GM18508 (cell line): Measurements from ENCODE around the gene CHRDL2.

Experiments used
- ATAC-seq: cut with Tn5 transposase; IDR thresholded peaks from one replicate; pipeline ENCODE4 v1.9.1; 2021; ENCODE audit warnings: moderate number of reproducible peaks; ENCODE audit not compliant: insufficient read depth, unreplicated experiment

Gene CHRDL2

DNA sequence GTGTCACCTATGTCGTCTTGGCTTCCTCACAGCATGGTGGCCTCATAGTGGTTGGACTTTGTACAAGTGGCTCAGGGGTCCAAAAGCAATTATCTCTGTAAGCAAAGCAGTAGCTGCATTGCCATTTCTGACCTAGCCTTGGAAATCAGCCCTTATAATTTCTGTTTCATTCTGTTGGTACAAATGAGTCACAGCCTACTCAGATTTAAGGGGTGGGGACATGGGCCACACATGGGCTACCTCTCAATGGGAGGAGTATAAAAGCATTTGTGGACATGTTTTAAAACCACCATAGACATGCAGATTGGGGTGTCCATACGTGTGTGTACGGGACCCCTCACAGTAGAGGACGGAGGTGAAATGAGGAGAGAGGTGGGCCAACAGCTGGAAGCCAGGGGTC lies 41.6 kb downstream of the CHRDL2 start:
- no peak for ATAC-seq

DNA sequence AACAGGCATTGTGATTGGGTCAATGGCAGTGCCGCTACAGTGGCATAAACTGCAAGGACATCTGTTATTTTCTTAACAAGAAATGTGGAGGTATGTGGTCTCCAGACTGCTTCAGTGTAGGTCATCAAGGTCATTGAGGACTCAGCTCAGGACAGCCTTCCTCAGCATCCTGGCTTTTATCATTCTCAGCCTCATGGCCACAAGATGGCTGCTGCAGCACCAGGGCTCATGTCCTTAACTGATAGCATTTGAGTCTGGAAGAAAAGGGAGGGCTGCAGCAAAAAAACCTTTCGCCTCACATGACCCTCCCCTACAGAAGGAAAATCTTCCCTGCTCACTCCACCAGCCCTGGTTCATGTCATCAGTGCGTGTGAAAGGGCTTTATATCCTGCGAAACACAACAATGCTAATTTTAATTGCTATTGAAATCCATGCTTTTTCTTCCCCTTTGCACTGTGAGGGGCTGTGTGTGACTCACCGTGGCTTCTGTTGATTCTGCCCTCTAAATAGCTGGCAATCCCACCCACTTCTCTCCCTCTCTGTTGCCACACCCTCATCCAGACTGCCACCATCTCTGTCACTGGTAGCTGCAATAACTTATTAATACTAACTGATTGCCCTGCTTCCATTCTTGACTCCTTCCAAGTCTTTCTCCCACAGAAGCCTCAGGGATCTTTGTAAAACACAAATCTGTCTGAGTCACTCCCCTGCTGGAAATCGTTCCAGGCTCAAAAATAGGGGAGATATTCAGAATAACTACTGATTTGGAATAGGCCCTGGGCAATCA lies 43.8 kb downstream of the CHRDL2 start:
- ATAC-seq, result no peak

DNA sequence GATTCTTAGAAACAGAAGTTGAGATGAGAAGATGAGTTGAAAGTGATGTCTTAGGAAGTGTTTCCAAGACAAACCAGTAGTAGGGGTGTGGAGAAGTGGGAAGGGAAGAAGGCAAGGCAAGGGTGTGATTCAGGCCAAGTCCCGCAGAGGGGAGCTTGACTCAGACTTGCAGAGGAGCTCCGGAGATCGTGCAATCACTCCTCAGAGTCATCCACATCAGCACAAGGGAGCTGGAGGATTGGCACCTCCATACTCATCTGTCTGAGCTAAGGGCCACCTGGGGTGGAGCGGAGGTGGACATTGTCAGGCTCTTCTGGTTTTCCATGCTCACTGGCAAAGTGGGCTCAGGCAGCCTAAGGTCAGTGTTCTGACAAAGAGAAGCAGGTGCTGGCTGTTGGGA lies 44.4 kb downstream of the CHRDL2 start:
- no peak for ATAC-seq

DNA sequence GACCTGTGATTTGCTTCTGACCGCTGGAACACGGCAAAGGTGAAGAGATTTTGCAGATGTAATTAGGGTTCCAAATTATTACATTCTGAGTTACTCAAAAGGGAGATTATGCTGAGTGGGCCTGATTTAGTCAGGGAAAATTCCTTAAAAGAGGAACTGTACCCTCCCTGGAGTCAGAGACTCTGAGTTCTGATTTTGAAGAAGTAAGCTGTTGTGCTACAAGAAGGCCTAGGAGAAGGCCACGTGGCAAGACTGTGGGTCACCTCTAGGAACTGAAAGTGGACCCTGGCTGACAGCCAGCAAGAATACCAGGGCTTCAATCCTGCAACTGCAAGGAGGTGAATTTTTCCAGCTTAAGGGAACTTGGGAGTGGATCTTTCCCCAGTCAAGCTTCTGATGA lies 45.3 kb downstream of the CHRDL2 start:
- no peak for ATAC-seq

DNA sequence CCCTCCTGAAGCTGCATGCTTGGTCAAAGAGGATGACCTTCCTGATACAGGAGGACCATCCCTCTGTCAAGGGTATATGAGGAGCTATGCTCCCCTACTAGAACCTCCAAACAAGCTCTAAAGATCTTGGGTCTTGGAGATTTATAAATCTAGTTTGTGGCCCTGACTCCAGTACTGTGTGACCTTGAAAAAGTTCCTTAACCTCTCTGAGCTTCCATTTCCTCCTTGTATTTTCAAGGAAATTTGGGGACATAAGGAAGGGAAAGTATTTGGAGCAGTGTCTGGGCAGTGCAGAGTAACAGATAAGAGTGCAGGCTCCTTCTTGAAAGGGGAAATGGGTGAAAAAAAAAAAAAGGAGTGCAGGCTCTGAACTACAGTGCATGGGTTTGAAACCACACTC lies 45.9 kb downstream of the CHRDL2 start:
- no peak for ATAC-seq

DNA sequence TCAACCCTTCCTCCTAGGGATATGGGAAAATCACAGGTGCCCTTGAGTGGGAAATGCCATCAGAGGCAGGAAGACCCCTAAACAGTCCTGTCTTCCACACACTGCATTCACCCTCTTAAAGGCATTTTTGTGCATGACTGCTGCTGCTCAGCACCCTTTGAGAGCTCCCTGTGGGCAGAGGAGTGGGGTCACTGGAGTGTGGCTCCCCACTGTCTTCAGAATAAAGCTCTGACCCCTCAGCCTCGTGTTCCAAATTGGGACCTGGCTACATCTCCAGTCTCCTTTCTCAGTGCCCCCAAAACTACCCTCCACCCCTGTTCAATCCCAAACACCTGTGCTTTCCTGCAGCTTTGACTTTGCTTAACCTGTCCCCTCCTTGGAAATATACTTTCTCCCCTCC lies 46.6 kb downstream of the CHRDL2 start:
- no peak for ATAC-seq

DNA sequence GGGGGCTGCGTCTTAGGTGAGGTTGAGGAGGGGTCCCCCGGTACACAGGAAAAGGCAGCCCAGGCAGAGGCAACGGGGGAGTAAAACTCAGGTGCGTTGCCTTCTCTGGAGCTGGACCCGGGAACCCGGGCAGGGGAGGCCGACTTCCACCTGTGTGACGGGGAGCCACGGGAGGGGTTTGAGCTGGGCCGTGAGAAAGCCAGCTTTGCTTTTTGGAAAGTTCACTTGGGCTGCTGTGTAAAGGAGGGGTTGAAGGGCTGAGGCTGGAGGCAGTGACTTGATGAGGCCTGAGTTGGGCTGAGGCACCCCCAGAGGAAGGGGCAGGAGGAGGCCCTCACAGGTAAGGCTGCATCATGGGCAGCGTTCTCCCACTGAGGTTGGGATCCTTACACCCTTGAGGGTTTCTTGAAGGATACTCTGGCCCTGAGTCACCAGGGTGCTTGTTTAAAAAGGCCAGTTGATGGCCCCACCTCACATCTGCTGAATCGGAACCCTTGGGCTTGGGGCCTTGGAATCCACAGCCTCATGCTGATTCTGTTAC lies 47.2 kb downstream of the CHRDL2 start:
- no peak for ATAC-seq

DNA sequence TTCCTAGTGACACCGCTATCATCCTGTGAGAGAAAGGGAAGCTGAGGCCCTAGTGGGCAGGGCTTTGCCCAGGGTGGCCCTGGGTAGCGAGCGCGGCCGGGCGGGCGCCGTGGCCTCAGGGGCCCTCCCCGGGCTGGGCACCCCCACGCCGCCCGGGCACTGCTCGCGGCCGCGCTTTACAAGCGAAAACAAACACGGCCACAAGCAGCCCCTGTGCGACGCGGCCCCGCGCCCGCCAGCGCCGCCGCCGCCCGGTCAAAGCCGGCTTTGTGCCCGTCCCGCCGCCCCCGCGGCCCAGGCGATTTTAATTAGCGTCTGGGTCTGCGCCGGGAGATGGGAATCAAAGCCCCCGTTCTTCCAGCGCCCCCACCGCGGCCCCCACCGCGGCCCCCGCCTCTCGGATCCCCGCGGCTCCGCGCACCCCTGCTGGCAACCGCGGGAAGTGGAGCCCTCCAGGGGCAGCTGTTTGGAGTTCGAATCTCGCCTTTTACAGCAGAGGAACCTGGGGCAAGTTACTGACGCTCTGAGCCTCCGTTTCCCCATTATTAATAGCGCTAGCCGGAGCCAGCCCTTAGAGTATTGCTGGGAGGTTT lies 47.9 kb downstream of the CHRDL2 start:
- no peak for ATAC-seq

DNA sequence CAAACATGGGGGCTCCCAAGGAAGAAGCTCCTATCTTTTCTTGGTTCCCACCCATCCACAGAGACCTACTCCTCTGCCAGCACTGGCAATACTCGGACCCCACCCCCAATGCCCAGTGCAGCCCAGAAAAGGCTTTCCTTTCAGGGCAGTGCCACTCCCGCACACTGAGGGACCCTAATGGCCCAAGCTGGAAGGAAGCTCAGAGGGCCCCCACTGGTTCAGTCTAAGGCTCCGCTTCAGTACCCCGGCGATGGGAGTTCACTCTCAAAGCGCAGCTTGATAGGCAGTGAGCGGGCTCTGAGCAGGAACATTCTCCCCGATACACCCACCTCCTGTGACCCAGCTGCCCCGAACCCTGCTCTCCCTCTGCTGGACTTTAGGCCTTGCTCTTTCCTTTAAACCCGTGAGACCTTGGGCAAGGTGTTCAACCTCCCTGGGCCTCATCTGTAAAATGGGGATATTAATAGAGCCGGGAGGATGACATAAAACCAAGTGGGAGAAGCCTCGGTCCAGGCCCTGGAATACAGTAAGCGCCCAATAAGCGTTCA lies 48.4 kb downstream of the CHRDL2 start:
- ATAC-seq, result no peak

DNA sequence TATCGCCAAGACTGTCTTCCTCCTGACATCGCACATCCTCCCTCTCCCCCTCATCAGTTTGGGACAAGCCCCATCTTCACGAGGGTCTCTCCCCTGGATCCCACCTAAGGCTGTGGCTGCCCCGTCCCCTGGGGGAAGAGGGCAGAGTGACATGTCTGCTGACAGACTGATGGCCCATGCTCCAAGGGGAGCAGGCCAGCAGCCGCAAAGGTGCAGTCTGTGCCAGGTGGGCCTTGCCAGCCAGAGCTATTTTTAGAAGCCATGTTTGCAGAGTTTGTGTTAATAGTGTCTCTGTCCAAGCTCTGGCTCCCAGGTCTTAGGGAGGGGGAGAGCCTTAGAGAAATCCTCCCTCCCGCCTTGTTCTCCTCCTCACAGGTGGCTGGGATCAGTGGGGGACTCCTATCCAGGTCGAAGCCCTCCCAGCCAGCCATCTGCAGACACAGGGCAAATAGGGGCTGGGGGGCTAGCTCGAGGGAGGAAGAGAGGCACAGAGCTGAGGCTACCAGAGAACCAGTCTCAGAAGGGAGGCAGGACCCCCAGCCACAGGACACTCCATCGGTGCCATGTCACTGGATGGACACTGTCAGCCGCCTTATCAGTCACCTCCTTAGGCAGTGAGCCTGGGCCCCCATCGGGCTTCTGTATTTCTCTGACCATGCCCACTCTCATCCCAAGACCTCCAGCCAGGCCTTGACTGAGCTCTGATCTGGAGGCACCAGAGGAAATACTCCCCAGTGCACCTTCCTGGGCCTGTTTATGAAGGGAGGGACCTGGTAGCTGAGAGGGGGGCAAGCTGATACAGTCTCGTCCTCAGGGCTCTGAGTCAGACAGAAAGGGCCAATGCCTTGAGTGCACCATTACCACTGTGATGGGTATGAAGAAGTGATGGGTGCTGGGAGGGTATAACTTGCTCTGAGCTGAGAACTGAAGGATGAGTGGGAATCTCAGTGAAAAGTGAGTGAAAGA lies 49.3 kb downstream of the CHRDL2 start:
- no peak for ATAC-seq

DNA sequence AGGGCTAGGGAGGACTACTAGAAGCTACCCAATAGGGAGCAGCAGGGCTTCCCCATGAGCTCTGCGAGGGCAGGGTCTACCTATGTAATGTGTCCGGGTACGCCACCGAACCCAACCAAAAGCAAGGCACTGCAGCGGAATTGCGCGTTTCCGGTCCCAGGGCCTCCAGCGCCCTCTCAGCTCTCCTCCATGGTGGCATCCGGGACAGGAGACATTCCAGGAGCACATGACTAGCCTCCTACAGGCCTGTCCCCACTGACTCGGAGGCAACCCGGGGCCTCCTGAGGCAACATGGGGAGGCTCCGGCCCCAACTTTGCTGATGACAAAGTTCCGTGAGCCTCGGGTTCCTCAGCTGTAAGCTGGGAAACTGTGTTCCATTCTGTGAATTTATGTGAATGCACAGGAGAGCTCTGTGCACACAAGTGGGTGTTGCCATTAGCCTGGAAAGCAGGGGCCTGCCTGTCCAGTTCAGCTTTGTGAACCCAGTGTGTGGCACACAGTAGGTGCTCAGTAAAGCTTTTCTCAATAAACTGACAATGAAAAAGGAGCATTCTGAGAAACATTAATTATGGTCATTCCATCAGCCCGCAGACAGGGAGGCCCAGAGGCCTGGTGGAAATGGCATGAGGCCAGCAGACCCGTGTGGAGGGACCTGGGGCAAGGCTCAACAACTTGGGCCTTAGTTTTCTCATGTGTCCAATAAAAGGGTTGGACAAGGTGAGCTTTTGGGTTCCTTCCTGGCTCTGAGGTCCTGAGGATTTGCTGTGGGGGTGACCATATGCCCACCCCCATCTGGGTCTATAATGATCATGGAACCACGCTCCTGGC lies 50.3 kb downstream of the CHRDL2 start:
- ATAC-seq, result no peak

DNA sequence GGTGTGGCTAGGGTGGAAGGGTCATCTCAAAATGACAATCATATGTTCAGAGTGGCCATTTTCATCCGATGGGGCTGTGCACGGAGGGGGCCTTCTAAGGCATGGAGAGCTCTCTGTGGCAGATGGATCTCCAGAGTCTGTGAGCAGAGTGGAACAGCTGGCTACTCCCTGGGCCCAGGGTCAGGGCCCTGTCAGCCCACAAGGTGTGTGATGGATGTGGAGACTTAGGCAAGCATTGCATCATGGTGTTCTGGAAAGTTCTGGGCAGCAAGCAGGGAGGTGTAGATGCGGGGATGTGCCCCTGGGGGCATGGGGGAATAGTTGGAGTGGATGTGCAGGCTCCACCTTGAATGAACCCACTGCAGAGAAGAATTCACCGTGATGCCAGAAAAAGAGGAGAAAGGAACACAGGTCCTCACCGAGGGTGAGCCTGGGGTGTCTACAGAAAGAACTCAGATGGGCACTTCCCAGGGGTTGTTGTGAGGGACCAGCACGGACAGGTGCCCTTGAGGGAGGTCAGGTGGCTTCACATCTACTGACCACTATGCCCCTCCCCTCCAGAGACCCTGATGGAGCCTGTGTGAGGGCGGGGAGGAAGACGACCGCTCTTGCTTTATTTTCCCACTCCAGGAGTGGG lies 51.1 kb downstream of the CHRDL2 start:
- ATAC-seq, result no peak

DNA sequence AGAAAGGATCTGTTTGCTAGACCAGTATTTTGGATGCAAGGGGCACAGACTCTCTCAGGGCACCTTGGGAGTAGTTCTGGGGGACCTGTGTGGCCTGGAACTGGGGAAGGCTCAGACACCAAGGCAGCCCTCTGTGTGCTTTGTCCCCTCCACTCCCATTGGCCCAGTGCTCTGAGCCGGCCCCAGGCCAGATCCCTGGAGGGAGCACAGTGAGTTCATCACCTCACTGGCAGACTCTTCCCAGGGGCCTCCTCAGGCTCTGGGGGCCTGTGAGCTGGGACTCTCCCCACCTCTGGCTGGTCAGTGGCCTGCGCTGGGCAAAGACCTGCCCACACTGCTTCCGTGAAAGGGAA lies 51.7 kb downstream of the CHRDL2 start:
- ATAC-seq, result no peak

DNA sequence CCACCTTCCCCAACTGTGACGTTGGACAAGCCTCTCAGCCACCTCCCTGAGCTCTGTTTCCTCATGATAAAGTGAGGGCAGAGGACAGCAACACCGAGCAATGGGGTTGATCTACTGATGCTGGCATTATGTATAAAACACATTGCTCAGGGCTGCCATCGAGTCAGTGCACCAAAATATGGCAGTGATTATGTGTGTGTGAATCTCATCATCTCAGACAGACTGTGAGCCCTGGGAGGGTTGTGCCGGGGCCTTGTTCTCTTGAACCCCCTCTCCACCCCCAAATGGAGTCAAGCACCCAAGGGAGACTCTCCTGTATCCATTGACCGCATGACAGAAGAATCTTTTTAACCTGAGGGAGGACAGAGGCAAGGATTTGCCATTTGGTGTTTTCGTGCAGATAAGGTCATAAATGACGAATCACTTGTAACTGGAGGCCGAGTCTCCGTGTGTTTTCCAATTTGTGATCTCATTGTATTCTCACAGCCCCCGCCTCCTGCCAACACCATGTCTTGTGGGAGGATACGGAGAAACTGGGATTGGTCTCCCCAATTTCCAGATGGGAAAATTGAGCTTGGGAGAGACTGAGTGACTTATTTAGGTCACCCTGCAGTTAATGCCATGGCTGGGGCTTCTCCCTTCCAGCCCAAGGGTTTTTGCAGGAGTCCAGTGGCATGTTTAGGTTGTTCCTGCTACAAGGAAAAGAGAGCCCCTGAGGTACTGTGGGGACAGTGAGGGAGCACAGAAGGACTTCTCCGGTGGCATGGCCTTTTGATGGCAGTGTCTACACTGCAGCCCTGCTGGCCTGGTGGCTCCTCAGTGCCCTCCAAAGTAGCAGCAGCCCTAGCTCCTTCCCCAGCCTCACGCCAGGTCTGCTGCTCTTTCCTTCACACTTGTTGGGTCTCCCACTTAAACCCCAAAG lies 52.4 kb downstream of the CHRDL2 start:
- ATAC-seq, result no peak

DNA sequence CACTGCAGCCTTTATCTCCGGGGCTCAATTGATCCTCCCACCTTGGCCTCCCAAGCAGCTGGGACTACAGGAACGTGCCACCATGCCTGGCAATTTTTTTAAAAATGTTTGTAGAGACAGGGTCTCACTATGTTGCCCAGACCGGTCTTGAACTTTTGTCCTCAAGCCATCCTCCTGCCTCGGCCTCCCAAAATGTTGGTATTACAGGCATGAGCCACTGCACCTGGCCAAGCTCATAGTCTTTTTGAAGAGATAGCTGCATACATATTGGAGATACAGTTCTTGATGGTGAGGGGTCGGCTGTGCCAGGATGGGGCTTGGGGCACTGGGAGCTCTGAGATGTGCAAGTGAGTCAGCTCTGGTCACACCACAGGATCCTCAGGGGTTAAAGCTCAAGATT lies 53.2 kb downstream of the CHRDL2 start:
- ATAC-seq, result no peak

DNA sequence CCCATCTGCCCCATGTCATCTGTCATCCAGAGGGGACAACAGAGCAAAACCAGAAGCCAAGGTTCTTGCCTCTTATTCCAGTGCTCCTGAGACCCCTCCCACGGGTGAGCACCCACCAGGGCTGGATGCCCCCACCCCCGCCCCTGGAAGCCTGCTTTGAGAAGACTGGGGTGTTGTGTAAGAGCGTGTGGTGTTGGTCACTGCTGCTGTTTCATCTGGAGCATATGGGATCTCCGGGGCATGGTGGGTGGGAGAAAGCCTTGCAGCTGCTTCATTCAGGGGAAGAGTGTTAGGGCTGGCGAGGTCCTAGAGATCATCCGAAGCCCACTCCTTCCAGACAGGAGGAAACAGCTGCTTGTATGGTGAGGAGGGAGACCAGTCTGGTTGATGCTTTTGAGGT lies 54.1 kb downstream of the CHRDL2 start:
- ATAC-seq, result no peak

DNA sequence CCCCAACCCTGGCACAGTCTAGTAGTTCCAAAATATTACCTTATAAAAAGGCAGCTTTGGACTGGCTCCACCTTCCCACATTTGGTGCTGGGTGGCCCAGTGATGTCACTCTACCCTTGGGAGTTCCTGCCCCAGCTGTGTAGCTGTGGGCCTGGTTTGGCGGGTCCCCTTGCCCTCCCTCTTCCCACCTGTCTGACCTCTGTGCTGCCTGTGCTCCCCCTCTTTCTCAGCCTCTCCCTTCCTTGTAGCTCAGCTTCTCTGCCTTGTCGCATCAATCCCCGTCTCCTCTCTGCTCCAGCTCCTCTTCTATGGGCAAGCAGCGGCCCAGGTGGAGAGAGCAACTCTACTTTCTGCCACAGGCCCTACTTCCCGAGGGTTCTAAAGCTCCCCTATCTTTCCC lies 54.6 kb downstream of the CHRDL2 start:
- ATAC-seq, result no peak

DNA sequence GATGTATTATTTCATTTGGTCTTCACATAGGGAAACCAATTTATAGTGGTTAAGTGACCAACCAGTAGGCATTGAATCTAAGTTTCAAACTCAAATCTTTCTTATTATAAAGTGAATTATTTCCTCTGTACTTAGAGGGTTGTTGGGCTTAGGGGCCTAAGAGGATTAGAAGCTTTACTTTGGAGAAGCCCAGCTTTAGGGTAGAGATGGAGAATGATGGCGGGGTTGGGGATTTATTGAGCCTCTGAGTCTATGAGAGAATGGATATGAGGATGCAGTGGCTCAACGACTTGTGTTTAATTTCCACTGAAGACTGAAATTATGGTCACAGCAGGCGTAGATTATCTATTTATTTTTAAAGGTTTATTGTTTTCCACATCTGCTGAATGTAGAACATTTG lies 55.5 kb downstream of the CHRDL2 start:
- no peak for ATAC-seq
